Endothelial cell of umbilical vein (primary cell): ENCODE measurements around the gene EVA1A. TPM values are rescaled to one million over a fixed set of nuclear protein-coding genes. Genes with fewer than 3 reads are reported as not detected.

Experiments
- BruUV-seq: library from RNA; stranded (reverse); fragments of 400-500 nt; replicated peaks from 2 replicates; lab custom pipeline; 2021; lab: Mats Ljungman, UMichigan
- CTCF ChIA-PET: fragments of 300-600, 350-600 bp; sonication (Branson Sonifier 250); formaldehyde crosslinking; loops from one replicate; lab custom pipeline; 2021; ENCODE audit warnings: antibody characterized with exemption, inconsistent platforms; lab: Charles Lee
- POLR2A ChIA-PET: fragments of 300-600, 350-600 bp; sonication (Branson Sonifier 250); formaldehyde crosslinking; loops from one replicate; lab custom pipeline; 2021; ENCODE audit warnings: antibody characterized with exemption, inconsistent platforms; lab: Charles Lee
- DNase-seq: peaks from one replicate; pipeline ENCODE4 v3.0.0-alpha.2; 2011; ENCODE audit warnings: low read depth, low spot score
- FAIRE-seq: peaks from 2 replicates; lab custom pipeline; 2011; peaks lifted over from hg19 to GRCh38; lab: Jason Lieb, UNC
- H2AFZ ChIP-seq: 2 replicates; pipeline ENCODE4 v1.6.0; 2012; ENCODE audit warnings: low read depth, low read length, control low read depth, inconsistent platforms
- H3K27ac ChIP-seq: 2 replicates; pipeline ENCODE4 v1.5.1; 2011; ENCODE audit warnings: low read depth, mild to moderate bottlenecking, control low read depth, low read length, moderate library complexity; ENCODE audit not compliant: insufficient read depth
- H3K27me3 ChIP-seq, 2 experiments: 2 replicates each; pipeline versions ENCODE4 v1.6.0 to v1.6.1; 2011; ENCODE audit warnings: low read length in 2 of 2, mixed read lengths in 1 of 2; ENCODE audit not compliant: control insufficient read depth in 2 of 2, insufficient read depth in 2 of 2
- H3K36me3 ChIP-seq, 2 experiments: 2 replicates in 1 of 2; 3 replicates in 1 of 2; pipeline ENCODE4 v1.5.1; 2011; ENCODE audit warnings: low read length in 2 of 2, mild to moderate bottlenecking in 1 of 2, moderate library complexity in 1 of 2; ENCODE audit not compliant: control insufficient read depth in 2 of 2, insufficient read depth in 2 of 2; ENCODE audit errors: extremely low read depth in 1 of 2
- H3K4me1 ChIP-seq: 3 replicates; pipeline ENCODE4 v1.5.1; 2011; ENCODE audit warnings: mild to moderate bottlenecking, low read length; ENCODE audit not compliant: control insufficient read depth, insufficient read depth; ENCODE audit errors: extremely low read depth
- H3K4me2 ChIP-seq: 2 replicates; pipeline ENCODE4 v1.6.1; 2011; ENCODE audit warnings: low read length, control low read depth, mixed read lengths; ENCODE audit not compliant: insufficient read depth
- H3K4me3 ChIP-seq, 3 experiments: fragments of 200-600 bp in 1 of 3; sonication (generic), shearing (Covaris generic) in 1 of 3; replicated peaks in 1 of 3; 2 replicates each; pipeline ENCODE4 v1.5.1; 2011 to 2016; ENCODE audit warnings: control low read depth in 3 of 3, low read length in 3 of 3, mild to moderate bottlenecking in 2 of 3, inconsistent platforms in 1 of 3, low read depth in 1 of 3, moderate library complexity in 1 of 3; ENCODE audit not compliant: insufficient read depth in 1 of 3
- H3K79me2 ChIP-seq: 2 replicates; pipeline ENCODE4 v1.6.0; 2012; ENCODE audit warnings: low read length, inconsistent platforms; ENCODE audit not compliant: control insufficient read depth, insufficient read depth
- H3K9ac ChIP-seq: replicated peaks from 2 replicates; pipeline ENCODE3; 2011; ENCODE audit warnings: low read length, control low read depth; ENCODE audit not compliant: insufficient read depth; ENCODE audit errors: extremely low read depth
- H3K9me1 ChIP-seq: replicated peaks from 3 replicates; pipeline ENCODE4 v1.6.0; 2011; ENCODE audit warnings: mild to moderate bottlenecking, low read length; ENCODE audit not compliant: control insufficient read depth, insufficient read depth; ENCODE audit errors: extremely low read depth
- H3K9me3 ChIP-seq: replicated peaks from 2 replicates; pipeline ENCODE4 v1.5.1; 2012; ENCODE audit warnings: low read length, inconsistent platforms; ENCODE audit not compliant: control insufficient read depth, insufficient read depth
- H4K20me1 ChIP-seq: replicated peaks from 2 replicates; pipeline ENCODE3; 2011; ENCODE audit warnings: mild to moderate bottlenecking, low read length; ENCODE audit not compliant: control insufficient read depth, insufficient read depth; ENCODE audit errors: extremely low read depth
- CTCF ChIP-seq, 2 donors: IDR thresholded peaks; 1 replicate in 1 of 2; 2 replicates in 1 of 2; pipeline ENCODE4 v1.5.1; 2011; ENCODE audit warnings: low read length in 2 of 2, mild to moderate bottlenecking in 2 of 2, moderate library complexity in 2 of 2, control low read depth in 1 of 2, inconsistent platforms in 1 of 2, low read depth in 1 of 2; ENCODE audit not compliant: insufficient read depth in 1 of 2; ENCODE audit errors: extremely low read depth in 1 of 2
- FOS ChIP-seq: IDR thresholded peaks from 2 replicates; pipeline ENCODE4 v1.6.1; 2011; ENCODE audit warnings: mild to moderate bottlenecking, low read length, moderate library complexity, borderline replicate concordance; ENCODE audit not compliant: insufficient read depth
- GATA2 ChIP-seq: IDR thresholded peaks from 2 replicates; pipeline ENCODE4 v1.7.0; 2011; ENCODE audit warnings: low read depth, mild to moderate bottlenecking, moderate library complexity, mixed read lengths, low read length; ENCODE audit not compliant: insufficient read length, insufficient read depth
- JUN ChIP-seq: IDR thresholded peaks from 2 replicates; pipeline ENCODE4 v1.6.1; 2011; ENCODE audit warnings: borderline replicate concordance, low read depth; ENCODE audit not compliant: insufficient read length, insufficient read depth
- dilution Hi-C: fragments of 300-500 bp; cut with MboI; formaldehyde crosslinking; loops from one replicate; pipeline ENCODE4 v1.15.0; 2019; ENCODE audit warnings: low sequenced_read_pairs; ENCODE audit not compliant: extremely low pct_ligation_motif_present
- intact Hi-C: fragments of 100-400 bp; cut with micrococcal nuclease; formaldehyde crosslinking; loops from one replicate; pipeline ENCODE4 v1.10.0; 2022
- polyA plus RNA-seq, 4 experiments: library from polyadenylated mRNA; depleted of rRNA in 3 of 4; stranded (reverse) in 3 of 4; unstranded in 1 of 4; fragments of >200 nt; gene quantifications; 2 replicates each; pipeline versions ENCODE4 v1.2.1 to v1.2.3, GENCODE V29; 2011 to 2012; ENCODE audit warnings: missing spikeins in 1 of 4
- total RNA-seq: library from RNA; stranded (reverse); gene quantifications from 2 replicates; pipeline ENCODE4 v1.2.3, GENCODE V29; 2021

EVA1A gene
- total and polyA plus RNA-seq, 2 donors (not counting 3 experiments of a cell fraction or from before 2014, with no cell fraction given) = 52.6 to 66.5 TPM

DNA sequence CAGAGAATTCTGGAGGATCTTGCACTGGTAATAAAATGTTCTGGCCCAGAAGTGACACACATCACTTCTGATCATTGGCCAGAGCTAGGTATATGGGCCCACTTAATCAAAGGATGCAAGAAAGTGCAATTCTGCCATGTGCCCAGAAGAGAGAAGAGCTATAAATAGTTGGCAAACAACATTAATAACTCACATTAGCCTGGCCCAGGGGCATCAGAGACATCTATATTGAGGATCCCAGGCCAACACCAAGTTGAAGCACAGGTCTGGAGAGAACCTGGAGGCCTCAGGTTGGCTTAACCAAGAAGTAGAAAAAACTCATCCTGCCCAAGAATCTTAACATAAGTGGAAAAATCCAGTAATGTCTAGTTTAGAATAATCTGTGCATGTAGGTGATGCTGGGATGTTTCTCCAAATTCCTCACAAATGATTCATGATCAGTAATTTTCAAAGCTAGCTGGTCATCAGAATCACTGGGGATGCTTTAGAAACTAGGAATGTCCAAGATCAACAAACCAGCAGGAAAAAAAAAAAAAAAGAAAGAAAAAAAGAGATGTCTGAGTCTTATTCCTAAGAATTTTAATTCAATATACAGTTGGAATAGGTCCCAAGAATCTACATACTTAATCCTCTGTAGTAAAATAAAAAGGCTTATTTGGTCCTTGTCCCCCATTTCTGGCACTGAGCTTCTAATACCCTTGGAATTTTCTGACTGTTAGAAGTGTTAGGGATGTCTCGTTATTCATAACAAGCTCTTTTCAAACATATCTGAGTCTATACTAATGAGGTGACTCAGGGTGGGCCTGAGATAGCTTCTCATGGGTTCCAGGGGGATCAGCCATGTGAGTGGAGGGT lies 35.0 kb upstream of the EVA1A start:
- Histone ChIP-seq H3K4me2 (no peak overlapping the region), H4K20me1 (no peaks in the 10 kb centered on the region), H3K36me3 (no peaks in the 10 kb centered on the region), H3K4me3 (no peak overlapping the region), H3K9ac (no peak overlapping the region), H3K27me3 (no peaks in the 10 kb centered on the region), H3K27ac (peak overlapping the region; percentile 63), H3K9me1 (no peaks in the 10 kb centered on the region), H2AFZ (no peak overlapping the region), H3K4me1 (peaks cover 3% of the 10 kb centered on the region), H3K79me2 (no peaks in the 10 kb centered on the region), H3K9me3 (no peaks in the 10 kb centered on the region)
- dilution Hi-C loops (no loop called here), intact Hi-C loops (loop anchor here (1.0 kb wide), 2 partner anchors 34 to 92 kb away; no protein-coding TSS in a partner anchor)
- FAIRE-seq (peak; percentile 75), DNase-seq (peak; percentile 64)
- no TSS peak for BruUV-seq
- ChIA-PET POLR2A (no interaction called here), CTCF (interaction anchor here (1.4 to 3.7 kb wide), 4 partner anchors 10 to 130 kb away, joined by 3 to 19 read pairs (median 17); no protein-coding TSS in a partner anchor)
- TF ChIP-seq FOS (peak; percentile 7), GATA2 (no peak), JUN (peak; percentile 12), CTCF (IDR thresholded peaks at IDR 0.05; ENCODE audit: extremely low read depth in 1 of 2, insufficient read depth in 1 of 2, low read depth in 1 of 2, low read length in 2 of 2) (no peak)
